Uterus (tissue), 2 donors: ENCODE results near the gene SMIM44.

Experiments
- CTCF ChIP-seq, 4 experiments: fragments of 200-600 bp in 2 of 4; fragments of 450-650 bp in 2 of 4; sonication (generic) in 2 of 4; IDR thresholded peaks; one replicate each; pipeline ENCODE4 v1.5.1; 2016 to 2019; ENCODE audit warnings: antibody characterized with exemption in 4 of 4, mild to moderate bottlenecking in 2 of 4, moderate library complexity in 1 of 4
- POLR2A ChIP-seq, 2 donors: fragments of 450-650 bp; IDR thresholded peaks; one replicate each; pipeline ENCODE4 v1.6.1; 2016; ENCODE audit warnings: antibody characterized with exemption in 2 of 2, mild to moderate bottlenecking in 1 of 2, moderate library complexity in 1 of 2

GRCh38 chr19:3526507-3527237 is 43.4 kb upstream of the SMIM44 start:
- TF ChIP-seq CTCF (IDR thresholded peaks at IDR 0.05) (no peak), POLR2A (IDR thresholded peaks at IDR 0.05) (no peak)
